Vagina (tissue), 2 donors: ENCODE results near the gene MPI. TPM values are rescaled to one million over a fixed set of nuclear protein-coding genes. Genes with fewer than 3 reads are reported as not detected.

ENCODE experiments used
- DNase-seq, 2 donors: peaks; one replicate each; pipeline ENCODE4 v3.0.0-alpha.2; 2017; ENCODE audit errors: extremely low spot score in 2 of 2
- H3K27ac ChIP-seq: fragments of 200-600 bp; sonication (generic); one replicate; pipeline ENCODE4 v1.5.1; 2019
- H3K27me3 ChIP-seq: fragments of 200-600 bp; sonication (generic); one replicate; pipeline ENCODE4 v1.5.1; 2019
- H3K36me3 ChIP-seq, 2 donors: fragments of 200-600 bp; sonication (generic); one replicate each; pipeline ENCODE4 v1.5.1; 2017 to 2019
- H3K4me1 ChIP-seq: fragments of 200-600 bp; sonication (generic); one replicate; pipeline ENCODE4 v1.5.1; 2019
- H3K4me3 ChIP-seq, 2 donors: fragments of 200-600 bp; sonication (generic); 1 replicate in 1 of 2; 2 replicates in 1 of 2; pipeline ENCODE4 v1.5.1; 2016 to 2019
- H3K9me3 ChIP-seq: fragments of 200-600 bp; sonication (generic); one replicate; pipeline ENCODE4 v1.5.1; 2019
- CTCF ChIP-seq, 3 experiments: fragments of 450-650 bp in 2 of 3; fragments of 200-600 bp in 1 of 3; sonication (generic) in 1 of 3; IDR thresholded peaks; one replicate each; pipeline ENCODE4 v1.5.1; 2017 to 2019; ENCODE audit warnings: antibody characterized with exemption in 3 of 3, mild to moderate bottlenecking in 2 of 3, moderate library complexity in 2 of 3
- POLR2A ChIP-seq, 2 donors: fragments of 450-650 bp; IDR thresholded peaks; one replicate each; pipeline ENCODE4 v1.6.1; 2017; ENCODE audit warnings: antibody characterized with exemption in 2 of 2, mild to moderate bottlenecking in 2 of 2, moderate library complexity in 2 of 2
- POLR2AphosphoS5 ChIP-seq, 2 donors: sonication (generic); formaldehyde crosslinking; IDR thresholded peaks; one replicate each; pipeline ENCODE4 v1.9.0; 2017; ENCODE audit warnings: antibody characterized with exemption in 2 of 2, mild to moderate bottlenecking in 2 of 2, low read depth in 1 of 2; ENCODE audit not compliant: insufficient read depth in 1 of 2
- intact Hi-C: fragments of 100-400 bp; cut with DNase I; formaldehyde crosslinking; loops from one replicate; pipeline ENCODE4 v1.15.1; 2023
- total RNA-seq: library from RNA; depleted of rRNA; stranded (reverse); fragments of >200 nt; gene quantifications from one replicate; pipeline ENCODE4 v1.2.3, GENCODE V29; 2016

MPI gene
- total RNA-seq, 1 donor from 2014 or later: 43.2 TPM

GRCh38 chr15:74895830-74896229, 6.0 kb downstream of the MPI start:
- TF ChIP-seq POLR2A (IDR thresholded peaks at IDR 0.05) (no peak), CTCF (IDR thresholded peaks at IDR 0.05) (no peak), POLR2AphosphoS5 (IDR thresholded peaks at IDR 0.05; ENCODE audit: insufficient read depth in 1 of 2, low read depth in 1 of 2) (no peak)
- peaks cover 0 to 15% of the 10 kb centered on the region in 2 donors for H3K36me3 ChIP-seq
- H3K4me1 ChIP-seq: peaks cover 10% of the 10 kb centered on the region
- no peaks in the 10 kb centered on the region for H3K9me3 ChIP-seq
- H3K27ac ChIP-seq: no peak overlapping the region
- H3K27me3 ChIP-seq: no peaks in the 10 kb centered on the region
- intact Hi-C loops: no loop called here
- H3K4me3 ChIP-seq: no peak overlapping the region
- DNase-seq: no peak

- Histone ChIP-seq H3K27me3 (no peaks in the 10 kb centered on the region), H3K27ac (no peak overlapping the region), H3K36me3 (peaks cover 0 to 18% of the 10 kb centered on the region in 2 donors), H3K9me3 (no peaks in the 10 kb centered on the region), H3K4me1 (peaks cover 12% of the 10 kb centered on the region), H3K4me3 (no peak overlapping the region)
- DNase-seq: no peak
- intact Hi-C loops: no loop called here
- TF ChIP-seq POLR2AphosphoS5 (IDR thresholded peaks at IDR 0.05; ENCODE audit: insufficient read depth in 1 of 2, low read depth in 1 of 2) (no peak), CTCF (IDR thresholded peaks at IDR 0.05) (no peak), POLR2A (IDR thresholded peaks at IDR 0.05) (no peak)
These were observed 6.5 kb downstream of the MPI start for GRCh38 chr15:74896316-74896715.

- intact Hi-C loops: no loop called here
- TF ChIP-seq POLR2A (IDR thresholded peaks at IDR 0.05) (no peak), CTCF (IDR thresholded peaks at IDR 0.05) (no peak)
- DNase-seq: no peak
- Histone ChIP-seq H3K4me3 (no peak overlapping the region), H3K4me1 (peaks cover 13% of the 10 kb centered on the region), H3K27ac (no peak overlapping the region), H3K9me3 (no peaks in the 10 kb centered on the region), H3K36me3 (peaks cover 0 to 17% of the 10 kb centered on the region in 2 donors), H3K27me3 (no peaks in the 10 kb centered on the region)
These were observed 7.5 kb downstream of the MPI start for GRCh38 chr15:74897300-74897701.

- H3K27me3 ChIP-seq: no peaks in the 10 kb centered on the region
- peaks cover 37% of the 10 kb centered on the region for H3K4me1 ChIP-seq
- H3K9me3 ChIP-seq: no peaks in the 10 kb centered on the region
- peak overlapping the region; percentile 50 for H3K27ac ChIP-seq
- H3K4me3 ChIP-seq: no peak overlapping the region
- intact Hi-C loops: no loop called here
- H3K36me3 ChIP-seq: peaks cover 0 to 35% of the 10 kb centered on the region in 2 donors
- TF ChIP-seq POLR2A (IDR thresholded peaks at IDR 0.05) (no peak), POLR2AphosphoS5 (IDR thresholded peaks at IDR 0.05; ENCODE audit: insufficient read depth in 1 of 2, low read depth in 1 of 2) (peak in 1 of 2 donors; percentile 57), CTCF (IDR thresholded peaks at IDR 0.05) (peak; percentile 73 to 83 (median 75))
- DNase-seq: no peak
These were observed 11.8 kb downstream of the MPI start for GRCh38 chr15:74901612-74902063.

GRCh38 chr15:74902295-74903075, 12.6 kb downstream of the MPI start:
- H3K27ac ChIP-seq: peak overlapping the region; percentile 50
- intact Hi-C loops: no loop called here

More at GRCh38 chr15:74902295-74903075, 12.6 kb downstream of the MPI start:
- Histone ChIP-seq H3K4me1 (peaks cover 41% of the 10 kb centered on the region), H3K9me3 (no peaks in the 10 kb centered on the region), H3K27me3 (no peaks in the 10 kb centered on the region), H3K4me3 (no peak overlapping the region), H3K36me3 (peaks cover 0 to 35% of the 10 kb centered on the region in 2 donors)
- no peak for DNase-seq
- TF ChIP-seq CTCF (IDR thresholded peaks at IDR 0.05): no peak
- no peak for TF ChIP-seq POLR2A (IDR thresholded peaks at IDR 0.05)
- no peak for TF ChIP-seq POLR2AphosphoS5 (IDR thresholded peaks at IDR 0.05; ENCODE audit: insufficient read depth in 1 of 2, low read depth in 1 of 2)
